ENCODE measurements around the gene MCUR1.

MCUR1 gene

DNA sequence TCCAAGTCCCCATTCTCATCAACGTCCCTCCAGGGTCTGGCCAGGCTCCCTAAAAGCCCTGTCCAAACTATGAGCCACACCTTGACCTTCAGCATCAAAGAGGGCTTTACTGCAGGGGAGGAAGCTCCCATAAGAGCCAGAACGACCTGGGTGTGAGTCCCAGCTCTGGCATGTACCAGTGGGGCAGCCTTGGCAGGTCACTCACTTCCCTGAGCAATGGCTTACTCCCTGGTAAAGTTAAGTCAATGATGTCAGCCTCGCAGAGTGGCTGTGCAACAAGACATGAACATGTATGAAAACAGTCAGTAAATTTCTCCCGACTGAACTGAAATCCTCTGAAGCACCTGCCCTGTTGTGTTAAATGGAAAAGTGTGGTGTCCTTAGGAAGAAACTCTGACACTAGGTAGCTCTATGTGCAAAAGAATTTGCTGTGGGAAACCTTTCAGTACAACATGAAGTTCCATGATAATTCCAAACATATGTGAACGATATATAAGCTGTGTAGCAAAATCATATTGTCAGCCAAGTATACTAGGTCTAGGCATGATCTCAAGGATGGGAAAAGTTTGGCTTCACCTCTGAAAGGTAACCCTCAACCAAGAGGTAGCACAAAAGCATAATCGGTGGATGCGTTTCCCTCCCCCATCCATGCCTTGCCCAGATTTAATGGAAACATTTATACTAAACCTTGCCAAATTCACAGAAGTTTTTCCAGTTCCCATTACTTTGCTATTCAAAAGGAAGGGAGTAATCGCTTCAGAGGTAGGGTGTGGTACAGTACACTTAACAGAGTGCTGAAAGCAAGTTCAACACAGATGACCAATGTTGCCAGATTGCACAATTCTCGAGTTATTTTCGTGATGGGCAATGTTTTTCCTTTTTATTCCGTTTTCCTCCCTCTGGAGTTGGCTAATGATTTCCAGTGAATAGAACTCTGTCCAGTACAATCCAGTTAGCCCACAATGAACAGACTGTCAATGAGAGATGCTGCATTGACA lies 53.8 kb downstream of the MCUR1 start:
- Histone ChIP-seq H3K9ac (ENCODE audit: low read length) (peak overlapping the region; percentile 73), H3K36me3 (ENCODE audit: control insufficient read depth, insufficient read depth, low read length, severe bottlenecking) (no peaks in the 10 kb centered on the region), H3K27me3 (replicated peaks; ENCODE audit: control insufficient read depth, insufficient read depth, low read length) (no peaks in the 10 kb centered on the region), H3K4me1 (ENCODE audit: control insufficient read depth, insufficient read depth, low read length) (peaks cover 33% of the 10 kb centered on the region), H3K4me3 (ENCODE audit: low read length) (peak overlapping the region; percentile 66), H3K9me3 (ENCODE audit: control insufficient read depth, low read length) (no peaks in the 10 kb centered on the region)
- peak; percentile 93 for DNase-seq (ENCODE audit: low read depth)

DNA sequence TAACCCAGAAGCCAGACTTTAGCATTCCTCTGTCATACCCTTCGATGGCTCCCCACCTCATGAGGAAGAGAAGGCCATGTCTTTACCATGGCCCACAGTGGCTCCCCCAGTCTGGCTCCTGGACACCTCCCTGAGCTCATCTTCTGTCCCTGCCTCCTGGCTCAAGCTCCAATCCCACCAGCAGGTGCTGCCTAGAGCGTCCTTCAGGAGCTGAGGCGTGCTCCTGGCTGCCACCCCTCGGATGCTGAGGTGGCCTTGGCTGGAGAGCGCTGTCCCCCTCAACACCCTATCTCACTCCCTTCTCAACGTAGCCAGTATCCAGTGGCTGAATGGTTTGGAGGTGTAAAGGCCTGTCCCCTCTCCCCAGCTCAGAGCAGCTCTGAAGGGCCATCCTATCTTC lies 55.3 kb downstream of the MCUR1 start:
- DNase-seq (ENCODE audit: low read depth) = no peak
- Histone ChIP-seq H3K4me1 (ENCODE audit: control insufficient read depth, insufficient read depth, low read length) (peaks cover 33% of the 10 kb centered on the region), H3K9me3 (ENCODE audit: control insufficient read depth, low read length) (no peaks in the 10 kb centered on the region), H3K9ac (ENCODE audit: low read length) (no peak overlapping the region), H3K4me3 (ENCODE audit: low read length) (no peak overlapping the region), H3K27me3 (replicated peaks; ENCODE audit: control insufficient read depth, insufficient read depth, low read length) (no peaks in the 10 kb centered on the region), H3K36me3 (ENCODE audit: control insufficient read depth, insufficient read depth, low read length, severe bottlenecking) (no peaks in the 10 kb centered on the region)

DNA sequence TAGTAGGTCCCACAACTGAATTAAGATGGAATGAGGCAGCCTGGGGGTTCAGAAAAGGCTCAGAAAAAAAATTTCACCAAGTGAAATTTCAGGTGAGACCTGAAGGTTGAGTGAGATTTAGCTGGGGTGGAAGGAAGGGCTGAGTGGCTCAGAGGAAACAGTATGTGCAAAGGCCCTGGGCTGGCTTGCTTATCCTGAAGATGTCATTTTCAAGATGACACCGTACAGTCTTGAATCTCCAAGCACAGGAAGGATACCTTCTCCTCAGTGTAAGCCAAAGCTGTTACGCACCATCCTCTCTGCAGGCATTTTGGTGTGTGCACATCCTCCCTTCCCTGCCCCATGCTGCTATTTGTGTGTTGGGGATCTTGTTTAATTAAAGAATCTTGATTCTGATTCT lies 59.7 kb downstream of the MCUR1 start:
- Histone ChIP-seq H3K27me3 (replicated peaks; ENCODE audit: control insufficient read depth, insufficient read depth, low read length) (no peaks in the 10 kb centered on the region), H3K9me3 (ENCODE audit: control insufficient read depth, low read length) (no peaks in the 10 kb centered on the region), H3K36me3 (ENCODE audit: control insufficient read depth, insufficient read depth, low read length, severe bottlenecking) (no peaks in the 10 kb centered on the region), H3K9ac (ENCODE audit: low read length) (no peak overlapping the region), H3K4me3 (ENCODE audit: low read length) (no peak overlapping the region), H3K4me1 (ENCODE audit: control insufficient read depth, insufficient read depth, low read length) (no peaks in the 10 kb centered on the region)
- no peak for DNase-seq (ENCODE audit: low read depth)

DNA sequence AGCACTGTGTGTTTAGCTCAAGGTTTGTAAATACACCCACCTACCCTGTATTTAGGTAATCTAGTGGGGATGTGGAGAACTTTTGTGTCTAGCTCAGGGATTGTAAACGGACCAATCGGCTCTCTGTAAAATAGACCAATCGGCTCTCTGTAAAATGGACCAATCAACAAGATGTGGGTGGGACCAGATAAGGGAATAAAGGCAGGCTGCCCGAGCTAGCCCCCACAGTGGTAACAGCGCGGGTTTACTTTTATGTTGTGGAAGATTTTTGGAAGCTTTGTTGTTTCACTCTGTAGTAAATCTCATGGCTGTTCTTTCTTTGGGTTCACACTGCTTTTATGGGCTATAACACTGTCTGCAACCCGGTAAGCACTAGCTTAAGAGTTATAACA lies 70.6 kb downstream of the MCUR1 start:
- H3K9ac ChIP-seq (ENCODE audit: low read length) = no peak overlapping the region
- no peak overlapping the region for H3K4me3 ChIP-seq (ENCODE audit: low read length)
- no peaks in the 10 kb centered on the region for H3K4me1 ChIP-seq (ENCODE audit: control insufficient read depth, insufficient read depth, low read length)
- DNase-seq (ENCODE audit: low read depth) = no peak
- no peaks in the 10 kb centered on the region for H3K9me3 ChIP-seq (ENCODE audit: control insufficient read depth, low read length)
- no peaks in the 10 kb centered on the region for H3K27me3 ChIP-seq (replicated peaks; ENCODE audit: control insufficient read depth, insufficient read depth, low read length)
- H3K36me3 ChIP-seq (ENCODE audit: control insufficient read depth, insufficient read depth, low read length, severe bottlenecking) = no peaks in the 10 kb centered on the region

DNA sequence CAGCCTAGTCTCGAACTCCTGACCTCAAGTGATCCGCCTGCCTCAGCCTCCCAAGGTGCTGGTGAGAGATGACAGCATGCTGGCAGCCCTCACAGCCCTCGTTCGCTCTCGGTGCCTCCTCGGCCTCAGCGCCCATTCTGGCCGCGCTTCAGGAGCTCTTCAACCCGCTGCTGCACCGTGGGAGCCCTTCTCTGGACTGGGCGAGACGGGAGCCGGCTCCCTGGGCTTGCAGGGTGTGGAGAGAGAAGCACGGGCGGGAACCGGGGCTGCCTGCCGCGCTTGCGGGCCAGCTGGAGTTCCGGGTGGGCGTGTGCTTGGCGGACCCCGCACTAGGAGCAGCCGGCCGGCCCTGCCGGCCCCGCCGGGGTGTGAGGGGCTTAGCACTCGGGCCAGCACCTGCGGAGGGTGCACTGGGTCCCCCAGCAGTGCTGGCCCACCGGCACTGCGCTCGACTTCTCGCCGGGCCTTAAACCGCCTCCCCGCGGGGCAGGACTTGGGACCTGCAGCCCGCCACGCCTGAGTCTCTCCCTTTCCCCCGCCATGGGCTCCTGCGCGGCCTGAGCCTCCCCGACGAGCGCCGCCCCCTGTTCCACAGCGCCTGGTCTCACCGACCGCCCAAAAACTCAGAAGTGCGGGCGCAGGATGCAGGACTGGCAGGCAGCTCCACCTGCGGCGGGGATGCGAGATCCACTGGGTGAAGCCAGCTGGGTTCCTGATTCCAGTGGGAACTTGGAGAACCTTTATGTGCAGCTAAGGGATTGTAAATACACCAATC lies 71.2 kb downstream of the MCUR1 start:
- Histone ChIP-seq H3K27me3 (replicated peaks; ENCODE audit: control insufficient read depth, insufficient read depth, low read length) (no peaks in the 10 kb centered on the region), H3K36me3 (ENCODE audit: control insufficient read depth, insufficient read depth, low read length, severe bottlenecking) (no peaks in the 10 kb centered on the region), H3K9ac (ENCODE audit: low read length) (no peak overlapping the region), H3K4me1 (ENCODE audit: control insufficient read depth, insufficient read depth, low read length) (no peaks in the 10 kb centered on the region), H3K4me3 (ENCODE audit: low read length) (no peak overlapping the region), H3K9me3 (ENCODE audit: control insufficient read depth, low read length) (no peaks in the 10 kb centered on the region)
- no peak for DNase-seq (ENCODE audit: low read depth)

DNA sequence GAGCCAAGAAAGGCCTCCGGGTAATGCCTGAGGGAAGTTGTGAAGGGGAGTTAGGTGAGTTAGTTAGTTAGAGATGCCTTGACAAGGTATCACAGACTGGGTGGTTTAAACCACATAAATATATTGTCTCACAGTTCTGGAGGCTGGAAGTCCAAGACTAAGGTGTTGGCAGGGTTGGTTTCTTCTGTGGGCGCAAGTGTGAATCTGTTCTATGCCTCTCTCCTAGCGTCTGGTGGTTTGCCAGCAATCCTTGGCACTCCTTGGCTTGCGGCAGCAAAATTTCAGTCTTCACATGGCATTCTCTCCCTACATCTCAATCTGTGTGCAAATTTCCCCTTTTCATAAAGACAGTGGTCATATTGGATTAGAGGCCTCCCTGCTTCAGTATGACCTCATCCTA lies 73.0 kb downstream of the MCUR1 start:
- H3K9me3 ChIP-seq (ENCODE audit: control insufficient read depth, low read length) = no peaks in the 10 kb centered on the region
- H3K4me1 ChIP-seq (ENCODE audit: control insufficient read depth, insufficient read depth, low read length) = peaks cover 3% of the 10 kb centered on the region
- no peak overlapping the region for H3K4me3 ChIP-seq (ENCODE audit: low read length)
- H3K9ac ChIP-seq (ENCODE audit: low read length) = no peak overlapping the region
- no peak for DNase-seq (ENCODE audit: low read depth)
- no peaks in the 10 kb centered on the region for H3K27me3 ChIP-seq (replicated peaks; ENCODE audit: control insufficient read depth, insufficient read depth, low read length)
- no peaks in the 10 kb centered on the region for H3K36me3 ChIP-seq (ENCODE audit: control insufficient read depth, insufficient read depth, low read length, severe bottlenecking)

Data from adipocyte (in vitro differentiated cells).